WTC11 (cell line): ENCODE results near the gene ITGAX. TPM values are rescaled to one million over a fixed set of nuclear protein-coding genes. Genes with fewer than 3 reads are reported as not detected.

Source experiments
- ATAC-seq: fragments of 200-7000 bp; cut with Tn5 transposase; 2 replicates; pipeline ENCODE4 v1.10.0; 2021; ENCODE audit warnings: mild to moderate bottlenecking, moderate library complexity
- CTCF ChIA-PET: fragments of 300-600 bp; sonication (Branson Sonifier 250); formaldehyde crosslinking; loops from one replicate; lab custom pipeline; 2021; ENCODE audit warnings: antibody characterized with exemption; lab: Charles Lee
- POLR2A ChIA-PET: fragments of 350-600 bp; sonication (Branson Sonifier 250); formaldehyde crosslinking; loops from one replicate; lab custom pipeline; 2021; ENCODE audit warnings: antibody characterized with exemption; lab: Charles Lee
- DNase-seq: peaks from one replicate; pipeline ENCODE4 v3.0.0; 2021; ENCODE audit warnings: low spot score
- H3K27ac Mint-ChIP-seq: 2 replicates; pipeline ENCODE4 v1.8.0; 2021; ENCODE audit warnings: mixed read lengths
- H3K27me3 Mint-ChIP-seq: 2 replicates; pipeline ENCODE4 v1.8.0; 2021; ENCODE audit warnings: low read depth, mild to moderate bottlenecking, moderate library complexity, mixed read lengths
- H3K36me3 Mint-ChIP-seq: 2 replicates; pipeline ENCODE4 v1.8.0; 2021; ENCODE audit warnings: mixed read lengths
- H3K4me1 Mint-ChIP-seq: 2 replicates; pipeline ENCODE4 v1.8.0; 2022; ENCODE audit warnings: mixed read lengths
- H3K4me3 Mint-ChIP-seq: 2 replicates; pipeline ENCODE4 v1.8.0; 2021; ENCODE audit warnings: mild to moderate bottlenecking, moderate library complexity, mixed read lengths
- H3K9me3 Mint-ChIP-seq: 2 replicates; pipeline ENCODE4 v1.8.0; 2021; ENCODE audit warnings: mixed read lengths
- CTCF ChIP-seq: fragments of 200-600 bp; IDR thresholded peaks from 2 replicates; pipeline ENCODE4 v1.8.0; 2022; ENCODE audit warnings: antibody characterized with exemption
- E2F4 ChIP-seq: sonication (generic); formaldehyde crosslinking; IDR thresholded peaks from 2 replicates; pipeline ENCODE4 v1.8.1; 2022; ENCODE audit warnings: low read depth, mild to moderate bottlenecking, moderate library complexity, missing genetic modification reagents, borderline replicate concordance
- ETV6 ChIP-seq: sonication (generic); formaldehyde crosslinking; IDR thresholded peaks from 2 replicates; pipeline ENCODE4 v1.8.1; 2022; ENCODE audit warnings: mild to moderate bottlenecking, missing genetic modification reagents
- GTF2I ChIP-seq: fragments of 250-450 bp; sonication (Bioruptor Pico); conservative IDR thresholded peaks from 2 replicates; pipeline ENCODE4 v1.4.0; 2021; ENCODE audit warnings: mild to moderate bottlenecking
- HMGA2 ChIP-seq: fragments of 250-450 bp; sonication (Bioruptor Pico); IDR thresholded peaks from 2 replicates; pipeline ENCODE4 v1.4.0; 2021; ENCODE audit warnings: mild to moderate bottlenecking, moderate library complexity
- JUN ChIP-seq: sonication (generic); formaldehyde crosslinking; IDR thresholded peaks from 2 replicates; pipeline ENCODE4 v1.8.0; 2023; ENCODE audit warnings: mild to moderate bottlenecking, missing genetic modification reagents
- MLX ChIP-seq: sonication (generic); formaldehyde crosslinking; IDR thresholded peaks from 2 replicates; pipeline ENCODE4 v1.8.1; 2023; ENCODE audit warnings: mild to moderate bottlenecking, missing genetic modification reagents, moderate library complexity
- NR1H2 ChIP-seq: sonication (generic); formaldehyde crosslinking; IDR thresholded peaks from 2 replicates; pipeline ENCODE4 v1.9.0; 2021; ENCODE audit warnings: mild to moderate bottlenecking, moderate library complexity, missing genetic modification reagents
- NR2C2 ChIP-seq: sonication (generic); formaldehyde crosslinking; IDR thresholded peaks from 2 replicates; pipeline ENCODE4 v1.8.0; 2022; ENCODE audit warnings: mild to moderate bottlenecking, missing genetic modification reagents
- NR3C1 ChIP-seq: sonication (generic); formaldehyde crosslinking; conservative IDR thresholded peaks from 2 replicates; pipeline ENCODE4 v1.8.1; 2023; ENCODE audit warnings: low read depth, mild to moderate bottlenecking, missing genetic modification reagents
- OVOL2 ChIP-seq: fragments of 250-450 bp; sonication (Bioruptor Pico); IDR thresholded peaks from 2 replicates; pipeline ENCODE4 v1.9.0; 2021; ENCODE audit warnings: mild to moderate bottlenecking, borderline replicate concordance
- PRRX2 ChIP-seq: fragments of 250-450 bp; sonication (Bioruptor Pico); IDR thresholded peaks from 2 replicates; pipeline ENCODE4 v1.8.0; 2021; ENCODE audit warnings: mild to moderate bottlenecking
- RELA ChIP-seq: sonication (generic); formaldehyde crosslinking; IDR thresholded peaks from 2 replicates; pipeline ENCODE4 v1.8.1; 2022; ENCODE audit warnings: missing genetic modification reagents, mild to moderate bottlenecking, borderline replicate concordance
- SMAD4 ChIP-seq: sonication (generic); formaldehyde crosslinking; IDR thresholded peaks from 2 replicates; pipeline ENCODE4 v1.8.0; 2022; ENCODE audit warnings: mild to moderate bottlenecking, missing genetic modification reagents
- SP1 ChIP-seq: sonication (generic); formaldehyde crosslinking; conservative IDR thresholded peaks from 2 replicates; pipeline ENCODE4 v1.8.1; 2022; ENCODE audit warnings: missing genetic modification reagents
- ZBTB21 ChIP-seq: sonication (generic); formaldehyde crosslinking; IDR thresholded peaks from 2 replicates; pipeline ENCODE4 v1.8.1; 2023; ENCODE audit warnings: mild to moderate bottlenecking, missing genetic modification reagents, borderline replicate concordance
- ZMAT4 ChIP-seq: fragments of 250-450 bp; sonication (Bioruptor Pico); IDR thresholded peaks from 2 replicates; pipeline ENCODE4 v1.9.0; 2021; ENCODE audit warnings: mild to moderate bottlenecking
- ZNF416 ChIP-seq: fragments of 250-450 bp; sonication (Bioruptor Pico); IDR thresholded peaks from 2 replicates; pipeline ENCODE4 v1.9.0; 2021; ENCODE audit warnings: mild to moderate bottlenecking, inconsistent platforms
- ZNF423 ChIP-seq: fragments of 250-450 bp; sonication (Bioruptor Pico); IDR thresholded peaks from 2 replicates; pipeline ENCODE4 v2.1.2; 2022; ENCODE audit warnings: mild to moderate bottlenecking, moderate library complexity
- ZSCAN18 ChIP-seq: fragments of 250-450 bp; sonication (Bioruptor Pico); IDR thresholded peaks from 2 replicates; pipeline ENCODE4 v2.1.2; 2022; ENCODE audit warnings: mild to moderate bottlenecking, moderate library complexity
- total RNA-seq: library from RNA; stranded (reverse); gene quantifications from 3 replicates; pipeline ENCODE4 v1.2.3, GENCODE V29; 2021
- TF ChIP-seq, protein P1 (sequence below): sonication (generic); formaldehyde crosslinking; IDR thresholded peaks from 2 replicates; pipeline ENCODE4 v1.8.1; 2023; ENCODE audit warnings: mild to moderate bottlenecking, moderate library complexity, missing genetic modification reagents
- TF ChIP-seq, protein P2 (sequence below): sonication (generic); formaldehyde crosslinking; IDR thresholded peaks from 2 replicates; pipeline ENCODE4 v1.8.1; 2023; ENCODE audit warnings: mild to moderate bottlenecking, missing genetic modification reagents, borderline replicate concordance

ITGAX gene
- total RNA-seq, 1 experiment from 2014 or later, result 0.33 TPM

GRCh38 chr16:31377210-31377903, 22.4 kb downstream of the ITGAX start (continued):
- TF ChIP-seq MLX (no peak), OVOL2 (CRISPR knock-in tag) (no peak), PRRX2 (no peak), RELA (CRISPR knock-in tag) (no peak), ZMAT4 (CRISPR knock-in tag) (no peak), CTCF (no peak), ZBTB21 (CRISPR knock-in tag) (no peak), ETV6 (CRISPR knock-in tag) (no peak), GTF2I (CRISPR knock-in tag) (no peak), NR3C1 (CRISPR knock-in tag) (no peak), ZSCAN18 (CRISPR knock-in tag) (no peak)
- TF ChIP-seq, protein P1, sequence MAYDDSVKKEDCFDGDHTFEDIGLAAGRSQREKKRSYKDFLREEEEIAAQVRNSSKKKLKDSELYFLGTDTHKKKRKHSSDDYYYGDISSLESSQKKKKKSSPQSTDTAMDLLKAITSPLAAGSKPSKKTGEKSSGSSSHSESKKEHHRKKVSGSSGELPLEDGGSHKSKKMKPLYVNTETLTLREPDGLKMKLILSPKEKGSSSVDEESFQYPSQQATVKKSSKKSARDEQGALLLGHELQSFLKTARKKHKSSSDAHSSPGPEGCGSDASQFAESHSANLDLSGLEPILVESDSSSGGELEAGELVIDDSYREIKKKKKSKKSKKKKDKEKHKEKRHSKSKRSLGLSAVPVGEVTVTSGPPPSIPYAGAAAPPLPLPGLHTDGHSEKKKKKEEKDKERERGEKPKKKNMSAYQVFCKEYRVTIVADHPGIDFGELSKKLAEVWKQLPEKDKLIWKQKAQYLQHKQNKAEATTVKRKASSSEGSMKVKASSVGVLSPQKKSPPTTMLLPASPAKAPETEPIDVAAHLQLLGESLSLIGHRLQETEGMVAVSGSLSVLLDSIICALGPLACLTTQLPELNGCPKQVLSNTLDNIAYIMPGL (CRISPR knock-in tag), result no peak

DNA sequence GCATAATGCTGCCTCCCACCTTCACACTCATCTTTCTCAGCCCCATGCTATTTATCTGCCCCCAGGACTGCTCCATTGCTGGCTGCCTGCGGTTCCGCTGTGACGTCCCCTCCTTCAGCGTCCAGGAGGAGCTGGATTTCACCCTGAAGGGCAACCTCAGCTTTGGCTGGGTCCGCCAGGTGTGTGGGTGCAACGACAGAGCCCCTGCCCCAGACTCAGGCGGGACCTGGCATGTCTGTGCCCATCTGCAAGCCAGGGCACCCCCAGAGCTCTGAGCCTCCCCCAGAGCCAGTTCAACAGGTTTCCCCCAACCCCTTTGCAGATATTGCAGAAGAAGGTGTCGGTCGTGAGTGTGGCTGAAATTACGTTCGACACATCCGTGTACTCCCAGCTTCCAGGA, 25.2 kb downstream of the ITGAX start:
- peaks cover 7% of the 10 kb centered on the region for H3K9me3 Mint-ChIP-seq
- ATAC-seq (no peak), DNase-seq (no peak)
- no peak overlapping the region for H3K4me3 Mint-ChIP-seq
- H3K36me3 Mint-ChIP-seq, result no peaks in the 10 kb centered on the region
- ChIA-PET CTCF (no interaction called here), POLR2A (no interaction called here)
- H3K27me3 Mint-ChIP-seq, result peaks cover 6% of the 10 kb centered on the region
- H3K4me1 Mint-ChIP-seq, result peaks cover 8% of the 10 kb centered on the region
- no peak overlapping the region for H3K27ac Mint-ChIP-seq
- TF ChIP-seq HMGA2 (no peak), NR1H2 (CRISPR knock-in tag) (no peak), ZNF423 (CRISPR knock-in tag) (no peak), NR2C2 (CRISPR knock-in tag) (no peak), ZNF416 (no peak), SMAD4 (CRISPR knock-in tag) (no peak), OVOL2 (CRISPR knock-in tag) (no peak), JUN (CRISPR knock-in tag) (no peak), CTCF (no peak), SP1 (CRISPR knock-in tag) (no peak), E2F4 (CRISPR knock-in tag) (no peak)
- TF ChIP-seq, protein P2, sequence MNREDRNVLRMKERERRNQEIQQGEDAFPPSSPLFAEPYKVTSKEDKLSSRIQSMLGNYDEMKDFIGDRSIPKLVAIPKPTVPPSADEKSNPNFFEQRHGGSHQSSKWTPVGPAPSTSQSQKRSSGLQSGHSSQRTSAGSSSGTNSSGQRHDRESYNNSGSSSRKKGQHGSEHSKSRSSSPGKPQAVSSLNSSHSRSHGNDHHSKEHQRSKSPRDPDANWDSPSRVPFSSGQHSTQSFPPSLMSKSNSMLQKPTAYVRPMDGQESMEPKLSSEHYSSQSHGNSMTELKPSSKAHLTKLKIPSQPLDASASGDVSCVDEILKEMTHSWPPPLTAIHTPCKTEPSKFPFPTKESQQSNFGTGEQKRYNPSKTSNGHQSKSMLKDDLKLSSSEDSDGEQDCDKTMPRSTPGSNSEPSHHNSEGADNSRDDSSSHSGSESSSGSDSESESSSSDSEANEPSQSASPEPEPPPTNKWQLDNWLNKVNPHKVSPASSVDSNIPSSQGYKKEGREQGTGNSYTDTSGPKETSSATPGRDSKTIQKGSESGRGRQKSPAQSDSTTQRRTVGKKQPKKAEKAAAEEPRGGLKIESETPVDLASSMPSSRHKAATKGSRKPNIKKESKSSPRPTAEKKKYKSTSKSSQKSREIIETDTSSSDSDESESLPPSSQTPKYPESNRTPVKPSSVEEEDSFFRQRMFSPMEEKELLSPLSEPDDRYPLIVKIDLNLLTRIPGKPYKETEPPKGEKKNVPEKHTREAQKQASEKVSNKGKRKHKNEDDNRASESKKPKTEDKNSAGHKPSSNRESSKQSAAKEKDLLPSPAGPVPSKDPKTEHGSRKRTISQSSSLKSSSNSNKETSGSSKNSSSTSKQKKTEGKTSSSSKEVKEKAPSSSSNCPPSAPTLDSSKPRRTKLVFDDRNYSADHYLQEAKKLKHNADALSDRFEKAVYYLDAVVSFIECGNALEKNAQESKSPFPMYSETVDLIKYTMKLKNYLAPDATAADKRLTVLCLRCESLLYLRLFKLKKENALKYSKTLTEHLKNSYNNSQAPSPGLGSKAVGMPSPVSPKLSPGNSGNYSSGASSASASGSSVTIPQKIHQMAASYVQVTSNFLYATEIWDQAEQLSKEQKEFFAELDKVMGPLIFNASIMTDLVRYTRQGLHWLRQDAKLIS (CRISPR knock-in tag), result no peak
